IMR-90 (cell line): Measurements from ENCODE around the gene RPS23. TPM values are rescaled to one million over a fixed set of nuclear protein-coding genes. Genes with fewer than 3 reads are reported as not detected.

Source experiments
- ATAC-seq: fragments of 200-7000 bp; cut with Tn5 transposase; 2 replicates; pipeline ENCODE4 v1.9.1; 2020; ENCODE audit warnings: low read depth, mild to moderate bottlenecking, moderate library complexity
- BruUV-seq: library from RNA; stranded (reverse); fragments of 400-500 nt; replicated peaks from 2 replicates; lab custom pipeline; 2021; lab: Mats Ljungman, UMichigan
- CTCF ChIA-PET: fragments of 300-600 bp; formaldehyde crosslinking; extraction: SDS; loops from one replicate; lab custom pipeline; 2021; ENCODE audit warnings: antibody characterized with exemption; lab: Yijun Ruan, JAX
- POLR2A ChIA-PET: fragments of 300-600 bp; sonication (Branson Sonifier 250); formaldehyde crosslinking; loops from one replicate; lab custom pipeline; 2022; ENCODE audit warnings: antibody characterized with exemption; ENCODE audit not compliant: unreplicated experiment; lab: Charles Lee
- DNase-seq: peaks from one replicate; pipeline ENCODE4 v3.0.0; 2013
- H2AFZ ChIP-seq: replicated peaks from 2 replicates; pipeline ENCODE3; 2013; ENCODE audit warnings: low read length, mild to moderate bottlenecking; ENCODE audit not compliant: poor library complexity
- H2AK5ac ChIP-seq: 2 replicates; pipeline ENCODE4 v1.6.1; 2013; ENCODE audit warnings: low read depth, low read length, inconsistent platforms
- H2AK9ac ChIP-seq: replicated peaks from 2 replicates; pipeline ENCODE3; 2013; ENCODE audit warnings: mild to moderate bottlenecking, low read depth, low read length, moderate library complexity; ENCODE audit not compliant: poor library complexity
- H2BK120ac ChIP-seq: 2 replicates; pipeline ENCODE4 v1.6.1; 2013; ENCODE audit warnings: low read depth, low read length, inconsistent platforms
- H2BK15ac ChIP-seq: 3 replicates; pipeline ENCODE4 v1.6.1; 2013; ENCODE audit warnings: low read depth, low read length, inconsistent platforms
- H2BK20ac ChIP-seq: 2 replicates; pipeline ENCODE4 v1.6.1; 2013; ENCODE audit warnings: low read depth, mild to moderate bottlenecking, inconsistent platforms, low read length, moderate library complexity
- H2BK5ac ChIP-seq: 2 replicates; pipeline ENCODE4 v1.6.1; 2013; ENCODE audit warnings: mild to moderate bottlenecking, low read depth, low read length, inconsistent platforms; ENCODE audit not compliant: poor library complexity, severe bottlenecking
- H3K14ac ChIP-seq: replicated peaks from 2 replicates; pipeline ENCODE4 v1.6.1; 2013; ENCODE audit warnings: low read depth, low read length, inconsistent platforms
- H3K18ac ChIP-seq: 2 replicates; pipeline ENCODE4 v1.6.1; 2013; ENCODE audit warnings: low read depth, low read length, control low read depth
- H3K23ac ChIP-seq: 2 replicates; pipeline ENCODE4 v1.6.1; 2013; ENCODE audit warnings: low read depth, low read length, inconsistent platforms
- H3K27ac ChIP-seq: 2 replicates; pipeline ENCODE4 v1.5.1; 2013; ENCODE audit warnings: mild to moderate bottlenecking, control low read depth, low read length; ENCODE audit not compliant: insufficient read depth
- H3K27me3 ChIP-seq: 2 replicates; pipeline ENCODE4 v1.6.1; 2013; ENCODE audit warnings: low read length; ENCODE audit not compliant: control insufficient read depth, insufficient read depth
- H3K36me3 ChIP-seq: 2 replicates; pipeline ENCODE4 v1.6.1; 2013; ENCODE audit warnings: low read length, mixed read lengths; ENCODE audit not compliant: control insufficient read depth, insufficient read depth
- H3K4ac ChIP-seq: 2 replicates; pipeline ENCODE4 v1.6.1; 2013; ENCODE audit warnings: low read depth, low read length, inconsistent platforms
- H3K4me1 ChIP-seq: 2 replicates; pipeline ENCODE4 v1.6.1; 2013; ENCODE audit warnings: low read length, mixed read lengths; ENCODE audit not compliant: control insufficient read depth, insufficient read depth
- H3K4me2 ChIP-seq: 2 replicates; pipeline ENCODE4 v1.6.1; 2013; ENCODE audit warnings: low read depth, mild to moderate bottlenecking, control low read depth, low read length, moderate library complexity
- H3K4me3 ChIP-seq: 2 replicates; pipeline ENCODE4 v1.5.1; 2013; ENCODE audit warnings: low read depth, mild to moderate bottlenecking, control low read depth, low read length, moderate library complexity; ENCODE audit not compliant: insufficient read depth
- H3K56ac ChIP-seq: 2 replicates; pipeline ENCODE4 v1.6.1; 2013; ENCODE audit warnings: low read length, inconsistent platforms; ENCODE audit not compliant: insufficient read depth; ENCODE audit errors: extremely low read depth
- H3K79me1 ChIP-seq, 2 experiments: 2 replicates each; pipeline ENCODE4 v1.6.1; 2013; ENCODE audit warnings: low read length in 2 of 2, inconsistent platforms in 1 of 2, low read depth in 1 of 2
- H3K9ac ChIP-seq: 2 replicates; pipeline ENCODE4 v1.6.1; 2013; ENCODE audit warnings: low read depth, low read length, control low read depth
- H3K9me1 ChIP-seq: 2 replicates; pipeline ENCODE4 v1.6.1; 2013; ENCODE audit warnings: low read length, inconsistent platforms; ENCODE audit not compliant: insufficient read depth
- H3K9me3 ChIP-seq: 2 replicates; pipeline ENCODE4 v1.6.1; 2013; ENCODE audit warnings: low read length; ENCODE audit not compliant: control insufficient read depth, insufficient read depth
- H4K20me1 ChIP-seq: 2 replicates; pipeline ENCODE4 v1.6.1; 2013; ENCODE audit warnings: low read length, inconsistent platforms; ENCODE audit not compliant: insufficient read depth
- H4K5ac ChIP-seq: 2 replicates; pipeline ENCODE4 v1.6.1; 2013; ENCODE audit warnings: mild to moderate bottlenecking, low read depth, low read length, control low read depth
- H4K8ac ChIP-seq, 2 experiments: 2 replicates each; pipeline ENCODE4 v1.6.1; 2013; ENCODE audit warnings: low read depth in 2 of 2, low read length in 2 of 2, control low read depth in 1 of 2, inconsistent platforms in 1 of 2
- H4K91ac ChIP-seq: 2 replicates; pipeline ENCODE4 v1.6.1; 2013; ENCODE audit warnings: low read depth, low read length, inconsistent platforms; ENCODE audit not compliant: insufficient read depth
- CTCF ChIP-seq: conservative IDR thresholded peaks from 2 replicates; pipeline ENCODE4 v1.5.1; 2012; ENCODE audit warnings: mild to moderate bottlenecking, low read depth, low read length, improper control_type of control experiment
- ELK1 ChIP-seq: fragments of 150-350 bp; IDR thresholded peaks from 2 replicates; pipeline ENCODE4 v1.6.1; 2016; ENCODE audit warnings: low read depth, mild to moderate bottlenecking, low read length, moderate library complexity, borderline replicate concordance
- MAFK ChIP-seq: IDR thresholded peaks from 2 replicates; pipeline ENCODE4 v1.6.1; 2012; ENCODE audit warnings: low read depth, low read length, improper control_type of control experiment
- MAZ ChIP-seq: IDR thresholded peaks from 2 replicates; pipeline ENCODE4 v1.6.1; 2012; ENCODE audit warnings: low read depth, mild to moderate bottlenecking, low read length, improper control_type of control experiment, moderate library complexity, borderline replicate concordance
- MXI1 ChIP-seq: IDR thresholded peaks from 2 replicates; pipeline ENCODE4 v1.6.1; 2012; ENCODE audit warnings: low read depth, mild to moderate bottlenecking, low read length, moderate library complexity, borderline replicate concordance
- NFE2L2 ChIP-seq: fragments of 150-350 bp; IDR thresholded peaks from 2 replicates; pipeline ENCODE4 v1.6.1; 2016; ENCODE audit warnings: low read depth, mild to moderate bottlenecking, low read length
- POLR2A ChIP-seq: IDR thresholded peaks from 2 replicates; pipeline ENCODE4 v1.6.1; 2012; ENCODE audit warnings: mild to moderate bottlenecking, low read depth, low read length
- RCOR1 ChIP-seq: IDR thresholded peaks from 2 replicates; pipeline ENCODE4 v1.6.1; 2012; ENCODE audit warnings: mild to moderate bottlenecking, low read length, improper control_type of control experiment; ENCODE audit not compliant: insufficient replicate concordance
- SMC3 ChIP-seq: fragments of 150-350 bp; IDR thresholded peaks from 2 replicates; pipeline ENCODE4 v1.6.1; 2016; ENCODE audit warnings: low read depth, mild to moderate bottlenecking, antibody characterized with exemption, low read length, moderate library complexity
- USF2 ChIP-seq: fragments of 150-350 bp; IDR thresholded peaks from 2 replicates; pipeline ENCODE4 v1.6.1; 2017; ENCODE audit warnings: mild to moderate bottlenecking, antibody characterized with exemption, low read length, low read depth
- WGBS, 2 experiments: methylation state at CpG; one replicate each; pipeline versions ENCODE4 v1.1.5 to v1.1.7; 2013; ENCODE audit warnings: missing lambda C conversion rate in 2 of 2; ENCODE audit not compliant: insufficient read length in 1 of 2; ENCODE audit errors: extremely low coverage in 2 of 2; 5-methylcytosine and 5-hydroxymethylcytosine counted together
- dilution Hi-C: fragments of 300-500 bp; cut with HindIII; formaldehyde crosslinking; loops from one replicate; pipeline ENCODE4 v1.14.3; 2018; ENCODE audit warnings: low sequenced_read_pairs; ENCODE audit not compliant: unreplicated experiment
- in situ Hi-C: fragments of 300-500 bp; cut with MboI; formaldehyde crosslinking; loops from 3 replicates; pipeline ENCODE4 v1.14.3; 2019; ENCODE audit warnings: low sequenced_read_pairs, inconsistent platforms, mixed read lengths
- intact Hi-C: fragments of 100-400 bp; cut with micrococcal nuclease; formaldehyde crosslinking; loops from 2 replicates; pipeline ENCODE4 v1.10.0; 2022
- polyA plus RNA-seq, 3 experiments: library from polyadenylated mRNA; depleted of rRNA; stranded (reverse); fragments of >200 nt; gene quantifications; 2 replicates each; pipeline ENCODE4 v1.2.3, GENCODE V29; 2012; ENCODE audit warnings: low replicate concordance in 1 of 3
- total RNA-seq: library from RNA; depleted of rRNA; stranded (reverse); fragments of >200 nt; gene quantifications from 2 replicates; pipeline ENCODE4 v1.2.3, GENCODE V29; 2012

The RPS23 gene
- total and polyA plus RNA-seq, 2 of the 4 experiments (the other 2 are of a cell fraction): 3,186 to 3,318 TPM

DNA sequence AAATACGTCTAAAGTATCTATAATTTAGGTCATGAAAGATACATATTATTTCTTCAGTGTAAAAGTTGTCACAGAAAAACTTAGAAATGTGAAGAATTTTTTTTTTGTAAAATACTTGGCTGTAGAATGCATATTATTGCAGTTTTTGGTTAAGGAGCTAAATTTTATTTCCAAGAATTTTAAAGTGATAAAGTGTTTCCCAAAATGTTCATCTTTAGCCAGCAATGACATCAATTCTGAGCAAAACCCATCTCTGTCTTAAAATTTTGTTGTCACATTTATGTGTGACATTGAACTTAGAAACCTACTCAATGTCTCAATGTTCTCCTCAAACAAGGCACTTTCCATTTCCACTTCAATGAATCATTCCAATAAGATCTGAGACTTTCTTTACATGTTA is 47.8 kb upstream of the RPS23 start:
- Histone ChIP-seq H2AFZ (no peak overlapping the region), H3K14ac (no peak overlapping the region), H3K4ac (no peak overlapping the region), H4K20me1 (no peaks in the 10 kb centered on the region), H4K8ac (no peak overlapping the region), H4K5ac (no peak overlapping the region), H3K27me3 (no peaks in the 10 kb centered on the region; the same call in 1 of the 2 replicates), H3K9me3 (no peaks in the 10 kb centered on the region), H3K23ac (no peak overlapping the region), H2AK9ac (no peak overlapping the region), H3K4me2 (no peak overlapping the region), H3K4me1 (peaks cover 2% of the 10 kb centered on the region; the same call in 1 of the 2 replicates), H4K91ac (no peak overlapping the region), H3K36me3 (no peaks in the 10 kb centered on the region), H3K18ac (no peak overlapping the region), H2BK120ac (no peak overlapping the region), H3K56ac (no peak overlapping the region), H2BK5ac (no peak overlapping the region), H3K9ac (no peak overlapping the region), H3K79me1 (no peaks in the 10 kb centered on the region), H3K27ac (no peak overlapping the region), H2AK5ac (no peak overlapping the region), H3K9me1 (no peaks in the 10 kb centered on the region), H3K4me3 (no peak overlapping the region), H2BK20ac (no peak overlapping the region), H2BK15ac (no peak overlapping the region)
- dilution Hi-C loops: no loop called here
- ATAC-seq: no peak
- in situ Hi-C loops: no loop called here
- ChIA-PET POLR2A (interaction anchor here (0.6 kb wide), 1 partner anchor 36 kb away, joined by 4 read pairs; no protein-coding TSS in a partner anchor), CTCF (interaction anchor here (0.6 to 0.7 kb wide), 2 partner anchors 173 to 313 kb away, joined by 3 read pairs; no protein-coding TSS in a partner anchor)
- intact Hi-C loops: no loop called here
- BruUV-seq: no TSS peak
- WGBS, 2 experiments: no CpG with 5 or more reads among the region's 1 CpG
- TF ChIP-seq USF2 (no peak), MAZ (no peak), SMC3 (no peak), MAFK (no peak), RCOR1 (no peak), POLR2A (no peak), ELK1 (no peak), MXI1 (no peak), NFE2L2 (no peak), CTCF (no peak)
- no peak for DNase-seq
